HTR-8/SVneo (cell line): ENCODE data around the gene IRAK2.
"Not testable (repeated sequence)": the region's sequence is repeated elsewhere in the genome, so short reads cannot be mapped to it uniquely, and the experiment has no call there.

Experiments used
- DNase-seq: peaks from one replicate; pipeline ENCODE4 v3.0.0; 2011; ENCODE audit warnings: low spot score, mixed read lengths; ENCODE audit not compliant: insufficient read length
- FAIRE-seq: peaks from 2 replicates; lab custom pipeline; 2011; peaks lifted over from hg19 to GRCh38; lab: Jason Lieb, UNC

The IRAK2 gene

GRCh38 chr3:10157031-10157430 lies 7.7 kb upstream of the IRAK2 start:
- no peak for FAIRE-seq
- DNase-seq, result no peak

- not testable (repeated sequence) for FAIRE-seq
Measured at GRCh38 chr3:10158555-10158954, 6.2 kb upstream of the IRAK2 start.

GRCh38 chr3:10160346-10160745 lies 4.4 kb upstream of the IRAK2 start:
- DNase-seq (no peak), FAIRE-seq (no peak)

More at GRCh38 chr3:10158555-10158954, 6.2 kb upstream of the IRAK2 start:
- DNase-seq, result not testable (repeated sequence)

DNA sequence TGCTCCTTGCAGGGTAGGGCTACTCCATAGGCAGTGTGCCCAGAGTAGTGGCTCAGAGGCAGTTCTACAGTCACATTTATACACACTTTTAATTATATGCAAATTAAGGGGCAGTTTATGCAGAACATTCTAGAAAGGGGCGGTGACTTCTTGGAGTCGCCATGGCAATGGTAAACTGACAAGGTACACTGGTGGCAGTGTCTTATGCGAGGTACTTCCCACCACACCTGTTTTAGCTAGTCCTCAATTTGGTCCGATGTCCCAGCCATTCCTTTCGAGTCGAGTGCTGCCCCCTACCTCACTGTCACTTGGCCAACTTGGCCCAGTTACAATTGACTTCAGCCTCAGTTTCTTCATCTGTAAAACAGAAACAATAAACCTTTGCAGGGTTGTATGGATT lies 3.8 kb upstream of the IRAK2 start:
- no peak for DNase-seq
- no peak for FAIRE-seq

GRCh38 chr3:10162185-10162584 lies 2.5 kb upstream of the IRAK2 start:
- DNase-seq, result no peak
- no peak for FAIRE-seq

DNA sequence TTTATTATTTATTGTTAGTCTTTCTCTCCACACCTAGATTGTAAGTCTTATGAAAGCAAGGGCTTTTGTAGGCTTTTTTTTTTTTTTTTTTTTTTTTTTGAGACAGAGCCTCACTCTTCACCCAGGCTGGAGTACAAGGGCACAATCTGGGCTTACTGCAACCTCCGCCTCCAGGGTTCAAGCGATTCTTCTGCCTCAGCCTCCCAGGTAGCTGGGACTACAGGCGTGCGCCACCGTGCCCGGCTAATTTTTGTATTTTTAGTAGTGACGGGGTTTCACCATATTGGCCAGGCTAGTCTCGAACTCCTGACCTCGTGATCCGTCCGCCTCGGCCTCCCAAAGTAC lies 546 bp upstream of the IRAK2 start:
- not testable (repeated sequence) for DNase-seq, FAIRE-seq

- DNase-seq (no peak), FAIRE-seq (no peak)
Measured at GRCh38 chr3:10166213-10166604, 1.5 kb downstream of the IRAK2 start.

DNA sequence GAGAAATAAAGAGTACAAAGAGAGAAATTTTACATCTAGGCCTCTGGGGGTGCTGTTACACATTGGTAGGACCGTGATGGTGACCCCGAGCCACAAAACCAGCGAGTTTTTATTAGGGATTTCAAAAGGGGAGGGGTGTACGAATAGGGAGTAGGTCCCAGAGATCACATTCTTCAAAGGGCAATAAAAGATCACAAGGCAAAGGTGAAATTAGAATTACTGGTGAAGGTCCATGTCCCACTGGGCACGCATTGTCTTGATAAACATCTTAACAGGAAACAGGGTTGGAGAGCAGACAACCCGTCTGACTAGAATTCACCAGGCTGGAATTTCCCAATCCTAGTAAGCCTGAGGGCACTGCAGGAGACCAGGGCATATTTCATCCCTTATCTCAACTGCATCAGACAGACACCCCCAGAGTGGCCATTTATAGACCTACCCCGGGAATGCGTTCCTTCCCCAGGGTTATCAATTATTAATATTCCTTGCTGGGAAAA lies 4.3 kb downstream of the IRAK2 start:
- no peak for DNase-seq
- no peak for FAIRE-seq

- DNase-seq (no peak), FAIRE-seq (no peak)
Measured at GRCh38 chr3:10170915-10171478, 6.3 kb downstream of the IRAK2 start.

GRCh38 chr3:10173095-10173925 lies 8.6 kb downstream of the IRAK2 start:
- no peak for FAIRE-seq

DNA sequence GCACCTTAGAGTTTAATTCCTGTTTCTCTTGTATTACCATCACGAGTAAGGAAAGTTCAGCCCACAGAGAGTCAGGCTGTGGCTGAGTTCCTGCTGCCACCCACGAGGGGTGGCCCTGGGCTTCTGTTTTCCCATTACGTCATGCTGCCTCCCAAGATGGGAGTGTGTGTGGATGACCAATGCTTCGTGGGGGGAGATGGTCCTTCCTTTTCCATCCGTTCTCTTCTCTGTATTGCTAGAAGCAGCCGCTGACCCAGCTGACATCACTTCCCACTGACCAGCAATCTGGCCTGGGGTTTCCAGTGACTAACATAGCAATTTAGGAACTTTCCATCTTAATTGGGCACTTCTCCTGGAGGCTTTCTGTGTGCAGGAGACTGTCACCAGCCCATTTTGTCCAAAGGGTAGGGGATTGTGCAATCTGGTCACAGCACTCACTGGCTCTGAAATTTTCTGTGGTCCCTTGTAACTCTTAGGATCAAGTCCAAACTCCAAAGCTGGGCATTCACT lies 9.3 kb downstream of the IRAK2 start:
- DNase-seq, result peak; percentile 82
- FAIRE-seq, result peak; percentile 57

More at GRCh38 chr3:10173095-10173925, 8.6 kb downstream of the IRAK2 start:
- peak; percentile 38 for DNase-seq

DNA sequence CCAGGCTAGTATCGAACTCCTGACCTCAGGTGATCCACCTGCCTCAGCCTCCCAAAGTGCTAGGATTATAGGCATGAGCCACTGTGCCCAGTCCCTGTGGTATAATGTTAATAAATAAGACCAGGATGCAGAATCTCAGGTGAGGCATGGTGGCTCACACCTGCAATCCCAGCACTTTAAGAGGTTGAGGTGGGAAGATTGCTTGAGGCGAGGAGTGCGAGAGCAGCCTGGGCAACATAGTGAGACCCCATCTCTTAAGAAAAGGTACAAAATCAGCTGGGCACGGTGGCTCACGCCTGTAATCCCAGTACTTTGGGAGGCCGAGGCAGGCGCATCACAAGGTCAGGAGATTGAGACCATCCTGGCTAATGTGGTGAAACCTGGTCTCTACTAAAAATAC lies 10.6 kb downstream of the IRAK2 start:
- FAIRE-seq, DNase-seq: not testable (repeated sequence)

- DNase-seq, FAIRE-seq: not testable (repeated sequence)
Measured at GRCh38 chr3:10176150-10176549, 11.4 kb downstream of the IRAK2 start.

- FAIRE-seq (no peak), DNase-seq (no peak)
Measured at GRCh38 chr3:10177737-10178136, 13.0 kb downstream of the IRAK2 start.

- no peak for FAIRE-seq
Measured at GRCh38 chr3:10178892-10179291, 14.2 kb downstream of the IRAK2 start.

GRCh38 chr3:10180289-10180688 lies 15.6 kb downstream of the IRAK2 start:
- FAIRE-seq, result no peak

More at GRCh38 chr3:10178892-10179291, 14.2 kb downstream of the IRAK2 start:
- no peak for DNase-seq

DNA sequence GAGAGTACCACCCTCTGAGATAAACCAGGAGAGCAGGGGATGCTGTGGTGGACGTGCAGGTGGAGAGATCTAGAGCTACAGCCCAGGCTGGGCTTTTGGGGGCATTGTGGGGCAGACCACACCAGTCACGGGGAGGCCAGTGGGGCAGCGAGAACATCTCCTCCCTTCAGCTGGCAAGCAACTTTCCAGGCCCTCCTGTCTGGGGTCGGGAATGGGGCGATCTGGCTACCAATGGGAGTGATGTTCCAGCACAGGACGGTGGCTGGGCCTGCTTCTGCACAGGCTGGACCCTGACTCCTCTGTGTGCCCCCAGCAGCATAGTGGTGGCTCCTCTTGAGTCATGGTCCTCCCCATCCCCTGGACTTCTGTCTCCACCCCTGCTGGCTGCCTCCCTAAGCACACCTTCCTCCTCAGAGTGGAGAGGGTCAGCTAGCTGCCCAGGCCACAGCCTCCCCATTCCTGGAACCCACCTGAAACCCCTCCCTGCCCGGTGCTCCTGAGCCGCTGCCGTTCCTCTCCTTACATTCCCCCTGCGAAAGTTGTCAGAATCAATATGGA lies 16.1 kb downstream of the IRAK2 start:
- FAIRE-seq (no peak), DNase-seq (no peak)

More at GRCh38 chr3:10180289-10180688, 15.6 kb downstream of the IRAK2 start:
- no peak for DNase-seq

DNA sequence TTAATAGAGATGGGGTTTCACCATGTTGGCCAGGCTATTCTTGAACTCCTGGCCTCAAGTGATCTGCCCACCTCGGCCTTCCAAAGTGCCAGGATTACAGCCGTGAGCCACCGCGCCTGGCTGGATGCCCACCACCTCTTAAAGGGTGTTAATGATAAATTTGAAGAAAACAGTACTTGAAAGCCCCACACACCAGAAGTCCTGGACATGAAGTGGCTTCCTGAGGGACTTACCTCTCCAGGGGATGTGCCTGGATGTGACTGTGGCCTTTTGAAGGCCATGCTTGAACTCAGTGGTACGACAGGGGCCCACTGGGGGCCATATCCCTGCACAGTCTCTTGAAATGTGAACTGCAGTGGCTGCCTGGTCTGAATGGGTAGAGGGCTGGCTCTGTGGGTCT lies 18.2 kb downstream of the IRAK2 start:
- no peak for FAIRE-seq
- no peak for DNase-seq

DNA sequence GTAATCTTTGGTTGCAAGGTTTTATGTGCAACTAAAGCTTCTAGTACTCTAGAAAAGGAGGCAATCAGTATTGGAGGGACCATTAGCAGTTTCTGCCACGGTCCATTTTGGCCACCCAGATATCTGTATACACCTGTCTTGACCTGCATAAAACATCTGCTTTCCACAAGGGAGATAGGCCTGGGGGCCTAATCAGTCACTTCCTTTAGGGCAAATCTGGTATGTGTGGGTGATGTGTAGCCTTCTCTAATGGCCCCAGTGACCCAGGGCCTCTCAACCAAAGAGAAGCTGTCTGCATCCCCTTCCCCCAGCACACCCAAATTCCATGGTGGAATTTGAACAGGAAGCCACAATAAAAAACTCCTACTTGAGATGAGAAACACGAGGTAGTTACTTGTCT lies 19.5 kb downstream of the IRAK2 start:
- no peak for DNase-seq
- FAIRE-seq, result no peak

DNA sequence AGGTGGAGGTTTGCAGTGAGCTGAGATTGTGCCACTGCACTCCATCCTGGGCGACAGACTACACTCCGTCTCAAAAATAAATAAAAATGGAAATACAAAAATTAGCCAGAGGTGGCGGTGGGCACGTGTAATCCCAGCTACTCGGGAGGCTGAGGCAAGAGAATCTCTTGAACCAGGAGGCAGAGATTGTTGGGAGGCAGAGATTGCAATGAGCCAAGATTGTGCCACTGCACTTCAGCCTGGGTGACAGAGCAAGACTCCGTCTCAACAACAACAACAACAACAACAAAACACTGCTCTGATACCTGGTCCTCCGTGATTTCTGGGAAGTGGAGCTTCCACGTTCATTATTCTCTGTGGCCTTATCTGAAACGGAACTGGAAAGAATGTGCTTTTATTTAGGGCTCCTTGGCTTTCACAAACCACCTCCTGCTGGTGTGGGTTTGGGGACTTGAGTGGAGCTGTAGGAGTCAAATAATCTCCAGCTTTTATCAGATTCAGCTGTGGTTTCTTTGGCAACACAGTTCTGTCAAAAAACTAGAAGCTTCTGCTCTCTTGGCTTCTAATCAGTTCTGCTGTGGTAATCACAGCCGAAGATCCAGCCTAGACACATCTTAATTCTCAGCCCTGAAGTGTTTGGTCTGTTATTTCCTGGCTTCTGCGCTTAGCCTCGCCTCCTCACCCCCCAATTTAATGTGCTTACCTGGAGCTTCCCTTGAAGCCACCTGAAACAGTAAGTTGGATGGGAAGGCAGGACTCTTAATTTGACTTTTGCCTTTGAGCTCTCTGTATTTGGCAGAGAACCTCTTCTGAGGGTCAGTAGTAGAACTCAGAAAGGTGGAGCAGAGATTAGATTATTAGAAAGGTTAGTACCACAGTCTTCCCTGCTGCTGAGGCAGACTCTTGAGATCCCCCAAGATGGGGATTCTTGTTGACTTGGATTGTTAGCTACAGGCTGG lies 21.4 kb downstream of the IRAK2 start:
- no peak for FAIRE-seq
- no peak for DNase-seq
